ENCODE measurements around the gene GALNT17.

The GALNT17 gene

DNA sequence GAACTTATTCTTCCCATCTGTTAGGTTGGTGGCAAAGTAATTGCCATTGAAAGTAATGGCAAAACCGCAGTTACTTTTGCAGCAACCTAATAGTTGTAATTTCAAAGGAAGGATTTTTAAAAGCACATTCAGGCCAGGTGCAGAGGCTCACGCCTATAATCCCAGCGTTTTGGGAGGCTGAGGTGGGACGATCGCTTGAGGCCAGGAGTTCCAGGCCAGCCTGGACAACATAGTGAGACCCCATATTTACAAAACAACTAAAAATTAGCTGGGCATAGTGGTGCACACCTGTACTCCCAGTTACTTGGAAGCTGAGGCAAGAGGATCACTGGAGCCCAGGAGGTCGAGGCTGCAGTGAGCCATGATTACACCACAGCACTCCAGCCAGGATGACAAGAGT lies 374.9 kb downstream of the GALNT17 start:
- DNase-seq (ENCODE audit: low spot score) = no peak

DNA sequence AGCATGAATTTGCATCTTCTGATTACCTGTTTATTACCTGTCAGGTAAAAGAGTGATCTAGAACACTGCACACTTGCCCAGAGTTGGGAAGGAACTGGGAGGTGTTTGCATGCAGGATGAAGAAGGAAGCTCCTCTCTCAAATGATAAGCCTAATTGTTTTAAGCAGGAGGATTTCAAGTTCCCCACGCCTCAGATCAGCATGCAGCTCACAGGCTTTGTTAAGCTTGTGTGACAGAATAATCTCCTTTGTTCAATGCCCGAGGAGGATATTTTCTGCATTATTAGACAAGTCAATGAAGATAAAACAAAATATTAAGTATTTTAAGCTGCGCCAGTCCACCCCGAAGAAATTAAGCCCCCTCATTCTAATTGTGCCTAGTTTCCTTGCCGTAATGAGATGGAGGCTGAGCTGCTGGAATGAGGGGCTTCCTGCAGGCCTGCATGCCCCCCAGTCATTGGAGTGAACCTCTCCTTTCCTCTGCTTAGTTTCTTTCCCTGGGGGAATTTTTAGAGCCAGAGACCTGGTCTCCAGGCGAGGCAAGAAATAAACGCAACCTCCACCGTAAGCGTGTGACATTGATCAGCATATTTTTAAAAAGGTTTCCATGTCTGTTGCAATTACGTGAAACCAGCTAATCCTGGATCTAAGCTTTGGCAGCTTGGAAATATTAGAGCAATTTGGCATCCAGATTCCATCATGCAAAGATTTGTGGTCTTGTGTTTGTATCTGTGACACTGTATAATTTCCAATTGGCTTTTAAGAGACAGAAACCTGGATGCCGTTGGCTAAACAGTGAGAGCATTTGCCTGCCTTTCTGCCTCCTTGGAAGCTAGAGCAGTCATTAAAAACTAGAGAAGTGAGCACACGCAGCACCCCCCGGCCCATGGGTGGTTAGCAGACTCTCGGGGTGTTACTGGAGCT lies 376.0 kb downstream of the GALNT17 start:
- no peak for DNase-seq (ENCODE audit: low spot score)

DNA sequence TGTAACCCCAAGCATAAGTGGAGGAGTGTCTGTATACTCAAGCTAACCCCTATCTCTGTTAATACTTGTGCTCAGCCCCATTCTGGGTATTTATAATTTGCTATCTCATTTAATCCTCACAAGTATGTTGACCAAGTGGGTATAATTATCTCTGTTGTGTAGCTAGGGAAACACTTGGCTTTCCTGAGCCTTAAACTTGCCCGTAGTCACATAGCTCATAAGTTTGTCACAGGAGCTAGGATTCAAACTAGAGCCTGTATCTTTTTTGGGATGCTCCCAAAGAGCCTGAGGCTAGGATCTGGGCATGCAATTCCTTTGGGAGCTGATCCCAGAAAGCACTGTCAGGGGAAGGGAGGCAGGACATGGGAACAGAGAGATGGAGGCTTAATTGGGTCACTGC lies 377.4 kb downstream of the GALNT17 start:
- no peak for DNase-seq (ENCODE audit: low spot score)

- DNase-seq (ENCODE audit: low spot score) = no peak
Measured at GRCh38 chr7:71511361-71511807, 379.4 kb downstream of the GALNT17 start.

- DNase-seq (ENCODE audit: low spot score) = peak; percentile 53
Measured at GRCh38 chr7:71517940-71518699, 386.2 kb downstream of the GALNT17 start.

DNA sequence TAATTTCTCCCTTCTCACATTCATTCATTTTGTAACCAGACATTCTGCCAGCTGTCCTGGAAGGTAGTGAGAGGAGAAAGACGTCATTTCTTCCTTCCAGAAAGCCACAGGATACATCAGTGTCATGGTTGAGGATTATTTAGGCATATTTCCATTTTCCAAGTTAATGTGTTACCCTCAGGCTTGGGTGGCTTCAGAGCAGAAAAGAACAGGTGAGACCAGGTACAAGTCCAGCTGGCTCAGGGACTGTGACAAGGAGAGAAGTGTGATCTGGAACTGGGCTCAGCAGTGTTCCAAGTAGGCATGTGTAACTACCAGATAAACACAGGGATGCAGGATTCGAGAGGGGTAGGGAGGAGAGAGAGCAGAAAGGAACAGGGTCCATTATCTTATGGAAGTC lies 386.9 kb downstream of the GALNT17 start:
- no peak for DNase-seq (ENCODE audit: low spot score)

- DNase-seq (ENCODE audit: low spot score) = peak; percentile 75
Measured at GRCh38 chr7:71521506-71521905, 389.6 kb downstream of the GALNT17 start.

GRCh38 chr7:71526106-71526505 lies 394.2 kb downstream of the GALNT17 start:
- DNase-seq (ENCODE audit: low spot score) = no peak

GRCh38 chr7:71527213-71527612 lies 395.3 kb downstream of the GALNT17 start:
- DNase-seq (ENCODE audit: low spot score) = no peak

- peak; percentile 90 for DNase-seq (ENCODE audit: low spot score)
Measured at GRCh38 chr7:71535616-71536015, 403.7 kb downstream of the GALNT17 start.

DNA sequence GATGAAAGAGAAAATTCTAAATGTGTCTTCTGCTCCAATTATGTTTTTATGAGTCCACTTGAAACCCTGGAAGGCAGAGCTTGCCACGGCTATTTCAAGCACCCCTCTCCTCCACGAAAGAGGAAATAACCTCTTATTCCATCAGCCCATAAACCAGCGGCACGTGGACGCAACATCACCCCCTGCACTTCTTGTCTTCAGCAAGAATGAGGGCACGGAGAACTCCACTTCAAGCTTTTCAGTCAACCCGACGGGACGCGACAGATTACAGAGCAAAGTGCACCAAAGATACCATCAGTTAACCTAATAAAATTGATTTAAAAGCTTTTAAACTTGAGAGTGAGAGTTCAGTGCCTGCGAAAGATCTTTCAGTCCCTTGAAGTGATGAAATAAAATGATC lies 406.3 kb downstream of the GALNT17 start:
- no peak for DNase-seq (ENCODE audit: low spot score)

- DNase-seq (ENCODE audit: low spot score) = no peak
Measured at GRCh38 chr7:71539615-71540014, 407.7 kb downstream of the GALNT17 start.

DNA sequence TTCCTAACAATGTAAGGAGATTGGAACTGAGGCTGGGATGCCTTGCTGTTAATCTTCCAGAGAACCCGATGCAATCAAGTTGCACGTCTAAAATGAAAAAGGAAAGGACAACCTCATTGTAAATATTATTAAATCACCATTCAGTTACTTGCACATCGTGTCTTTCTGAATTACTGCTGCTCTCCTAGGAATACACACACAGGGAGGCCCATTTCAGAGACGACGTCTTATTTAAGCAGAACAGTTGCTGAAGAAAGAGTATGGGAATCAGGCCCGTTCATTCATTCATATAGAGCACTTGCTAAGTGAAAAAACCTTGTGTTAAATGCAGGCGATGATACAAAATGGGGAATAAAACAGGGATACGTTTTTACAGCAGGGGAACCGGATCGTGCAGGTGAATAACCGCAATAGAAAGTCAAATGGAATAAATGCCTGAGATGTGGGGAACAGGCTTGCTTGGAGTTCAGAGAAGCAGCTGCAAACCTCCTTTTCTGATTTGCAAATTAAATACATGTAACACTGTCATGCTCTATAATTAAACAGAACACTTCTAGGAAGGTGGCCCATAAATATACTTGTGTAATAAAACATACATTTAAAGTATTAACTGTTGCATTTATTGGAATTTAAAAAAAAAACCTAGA lies 409.9 kb downstream of the GALNT17 start:
- no peak for DNase-seq (ENCODE audit: low spot score)

GRCh38 chr7:71543396-71543795 lies 411.5 kb downstream of the GALNT17 start:
- peak; percentile 36 for DNase-seq (ENCODE audit: low spot score)

GRCh38 chr7:71544816-71545215 lies 412.9 kb downstream of the GALNT17 start:
- peak; percentile 34 for DNase-seq (ENCODE audit: low spot score)

DNA sequence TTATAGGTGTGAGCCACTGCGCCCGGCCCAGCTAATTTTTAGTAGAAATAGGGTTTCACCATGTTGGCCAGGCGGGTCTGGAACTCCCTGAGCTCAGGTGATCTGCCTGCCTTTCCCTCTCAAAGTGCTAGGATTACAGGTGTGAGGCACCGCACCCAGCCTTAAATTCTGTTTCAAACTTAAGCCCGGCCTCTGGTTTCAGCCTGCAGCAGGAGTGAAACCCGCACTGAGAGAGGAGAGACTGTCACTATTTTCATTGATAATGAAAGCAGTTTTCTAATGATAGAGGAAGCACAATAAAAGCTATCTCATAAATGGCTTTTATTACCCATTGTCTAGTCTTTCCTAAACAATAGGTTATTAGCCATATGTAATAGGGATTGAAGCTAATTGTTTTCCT lies 415.5 kb downstream of the GALNT17 start:
- DNase-seq (ENCODE audit: low spot score) = no peak

DNA sequence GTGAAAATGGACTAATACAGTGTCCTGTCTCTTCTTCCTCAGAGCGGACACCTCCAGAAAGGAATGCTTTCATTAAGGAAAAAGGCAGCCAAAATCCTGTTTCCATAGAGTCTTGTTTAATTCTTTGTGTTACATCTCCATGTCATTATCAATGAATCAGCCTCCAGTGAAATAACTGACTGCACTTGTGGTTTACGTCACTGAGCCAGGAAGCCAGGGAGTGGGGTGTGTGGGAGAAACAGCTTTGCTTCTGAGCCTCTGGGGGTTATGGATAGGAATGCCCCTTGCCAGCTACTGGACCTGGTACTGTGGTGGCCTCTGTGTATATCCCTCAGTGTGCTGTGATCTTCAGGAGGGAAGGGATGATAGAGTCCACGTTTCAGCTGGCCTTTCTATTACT lies 416.8 kb downstream of the GALNT17 start:
- DNase-seq (ENCODE audit: low spot score) = no peak

GRCh38 chr7:71553306-71553705 lies 421.4 kb downstream of the GALNT17 start:
- DNase-seq (ENCODE audit: low spot score) = no peak

DNA sequence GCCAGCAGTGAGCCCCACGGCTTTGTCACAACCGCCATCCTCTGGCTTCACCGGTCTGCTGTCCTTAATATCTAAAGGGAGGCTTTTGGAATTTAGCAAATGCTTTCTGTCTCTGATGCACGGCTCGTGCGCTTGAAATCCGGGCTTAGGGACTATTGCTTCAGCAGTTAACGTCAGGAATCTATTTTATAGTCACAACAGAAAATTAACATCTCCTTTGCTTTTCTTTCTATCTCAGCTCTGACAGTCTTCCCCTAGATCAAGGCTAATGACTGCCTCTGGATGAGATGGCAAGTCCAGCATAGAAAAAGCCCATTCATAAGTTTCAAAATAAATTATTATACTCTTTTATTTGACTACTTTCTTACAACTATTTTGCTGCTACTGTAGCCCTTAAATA lies 423.8 kb downstream of the GALNT17 start:
- no peak for DNase-seq (ENCODE audit: low spot score)

- no peak for DNase-seq (ENCODE audit: low spot score)
Measured at GRCh38 chr7:71558806-71559613, 427.1 kb downstream of the GALNT17 start.

DNA sequence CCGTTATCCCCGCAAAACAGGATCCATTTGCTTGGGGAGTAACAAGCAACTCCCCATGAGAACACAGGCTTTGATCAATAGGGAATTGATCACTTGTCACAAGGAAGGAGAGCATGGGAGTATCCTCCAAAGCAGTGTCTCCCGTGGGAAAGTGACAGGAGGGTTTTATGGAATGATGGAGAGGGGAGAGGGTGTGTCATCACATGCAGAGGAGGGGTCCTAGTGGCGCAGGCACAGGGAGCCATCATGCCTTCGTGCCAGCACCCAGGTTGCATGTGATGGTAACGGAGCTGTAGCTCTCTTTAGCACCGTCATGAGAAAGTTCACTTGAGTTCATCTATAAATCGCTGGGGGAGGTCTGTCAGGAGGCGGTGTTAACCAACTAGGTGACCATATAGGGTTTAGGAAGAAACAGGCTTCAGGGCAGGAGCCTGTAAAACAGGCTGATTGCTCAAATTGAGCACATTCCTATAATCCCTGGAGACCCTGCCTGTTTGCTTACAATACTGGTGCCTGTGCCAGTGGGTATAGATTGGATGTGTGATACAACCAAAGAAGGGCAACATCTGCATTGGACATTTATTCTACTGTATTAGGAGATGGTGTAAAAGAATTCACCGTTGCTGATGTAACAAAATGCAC lies 428.5 kb downstream of the GALNT17 start:
- DNase-seq (ENCODE audit: low spot score) = no peak

Data from cerebellar cortex (tissue), 1 donor.